Common myeloid progenitor, CD34-positive (primary cell): ENCODE data around the gene BPIFB6.

ENCODE experiments used
- CTCF ChIA-PET: fragments of 350-600 bp; sonication (Branson Sonifier 250); formaldehyde crosslinking; loops from one replicate; lab custom pipeline; 2021; ENCODE audit warnings: antibody characterized with exemption; lab: Charles Lee
- POLR2A ChIA-PET: fragments of 350-600 bp; sonication (Branson Sonifier 250); formaldehyde crosslinking; loops from one replicate; lab custom pipeline; 2021; ENCODE audit warnings: antibody characterized with exemption; lab: Charles Lee
- DNase-seq, 3 donors: peaks; one replicate each; pipeline versions ENCODE4 v3.0.0 to v3.0.0-alpha.2; 2013
- H3K27ac ChIP-seq, 2 experiments: 1 replicate in 1 of 2; 2 replicates in 1 of 2; pipeline ENCODE4 v1.7.0; 2013; ENCODE audit warnings: inconsistent platforms in 2 of 2, low read length in 2 of 2, mild to moderate bottlenecking in 2 of 2, low read depth in 1 of 2, moderate library complexity in 1 of 2; ENCODE audit not compliant: severe bottlenecking in 2 of 2, insufficient read depth in 1 of 2, poor library complexity in 1 of 2
- H3K27me3 ChIP-seq, 5 experiments: replicated peaks in 2 of 5; 1 replicate in 3 of 5; 2 replicates in 2 of 5; pipeline versions ENCODE4 v1.6.1 to v1.7.0; 2013; ENCODE audit warnings: low read length in 4 of 5, mild to moderate bottlenecking in 2 of 5, moderate library complexity in 2 of 5, inconsistent platforms in 1 of 5; ENCODE audit not compliant: insufficient read depth in 5 of 5, control insufficient read depth in 4 of 5
- H3K36me3 ChIP-seq, 4 experiments: 1 replicate in 2 of 4; 2 replicates in 2 of 4; pipeline versions ENCODE4 v1.6.1 to v1.7.0; 2013; ENCODE audit warnings: low read length in 3 of 4, control low read depth in 1 of 4, mild to moderate bottlenecking in 1 of 4; ENCODE audit not compliant: control insufficient read depth in 4 of 4, insufficient read depth in 4 of 4
- H3K4me1 ChIP-seq, 4 experiments: 1 replicate in 3 of 4; 2 replicates in 1 of 4; pipeline versions ENCODE4 v1.6.1 to v1.7.1; 2013; ENCODE audit warnings: low read length in 3 of 4, mild to moderate bottlenecking in 3 of 4, control low read depth in 1 of 4, inconsistent platforms in 1 of 4, moderate library complexity in 1 of 4; ENCODE audit not compliant: control insufficient read depth in 4 of 4, insufficient read depth in 4 of 4; ENCODE audit errors: control extremely low read depth in 1 of 4
- H3K4me3 ChIP-seq, 7 experiments: 1 replicate in 4 of 7; 2 replicates in 3 of 7; pipeline versions ENCODE4 v1.5.1 to v1.7.0; 2013; ENCODE audit warnings: mild to moderate bottlenecking in 7 of 7, low read length in 6 of 7, moderate library complexity in 6 of 7, inconsistent platforms in 2 of 7, low read depth in 2 of 7, control low read depth in 1 of 7; ENCODE audit not compliant: insufficient read depth in 4 of 7, control insufficient read depth in 1 of 7; ENCODE audit errors: extremely low read depth in 1 of 7
- H3K9me3 ChIP-seq, 5 experiments: 1 replicate in 4 of 5; 2 replicates in 1 of 5; pipeline versions ENCODE4 v1.6.1 to v1.7.1; 2013; ENCODE audit warnings: low read length in 4 of 5, mild to moderate bottlenecking in 2 of 5, inconsistent platforms in 1 of 5, low read depth in 1 of 5, moderate library complexity in 1 of 5; ENCODE audit not compliant: control insufficient read depth in 4 of 5, insufficient read depth in 2 of 5; ENCODE audit errors: control extremely low read depth in 1 of 5
- WGBS: methylation state at CpG from one replicate; pipeline ENCODE4 v1.1.5; 2013; ENCODE audit not compliant: insufficient coverage; 5-methylcytosine and 5-hydroxymethylcytosine counted together

BPIFB6 gene

DNA sequence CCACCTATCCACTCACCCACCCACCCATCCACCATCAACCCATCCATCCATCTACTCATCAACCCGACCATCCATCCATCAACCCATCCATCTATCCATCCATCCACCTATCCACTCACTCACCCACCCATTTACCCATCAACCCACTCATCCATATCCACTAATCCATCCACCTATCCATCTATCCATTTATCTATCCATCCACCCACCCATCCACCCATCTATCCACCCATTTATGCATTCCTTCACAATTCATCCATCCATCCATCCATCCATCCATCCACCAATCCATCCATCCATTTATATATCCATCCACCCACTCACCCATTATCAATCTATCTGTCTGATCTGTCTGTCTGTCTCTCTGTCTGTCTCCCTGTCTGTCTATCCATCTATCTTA is 62.1 kb downstream of the BPIFB6 start:
- no peak overlapping the region for H3K27ac ChIP-seq
- no peak for DNase-seq
- POLR2A ChIA-PET = no interaction called here
- no peaks in the 10 kb centered on the region for H3K9me3 ChIP-seq
- CTCF ChIA-PET = interaction anchor here (1.3 to 2.8 kb wide), 2 partner anchors 149 to 189 kb away, joined by 5 to 11 read pairs; no protein-coding TSS in a partner anchor
- no peak overlapping the region for H3K4me3 ChIP-seq
- H3K4me1 ChIP-seq = no peaks in the 10 kb centered on the region
- no peaks in the 10 kb centered on the region for H3K27me3 ChIP-seq
- 71% methylated on average over 1 of the region's 1 CpG for WGBS
- no peaks in the 10 kb centered on the region for H3K36me3 ChIP-seq
